ENCODE results near the gene PCNX2. TPM values are rescaled to one million over a fixed set of nuclear protein-coding genes. Genes with fewer than 3 reads are reported as not detected.

PCNX2 gene
- total RNA-seq, 3 donors from 2014 or later (not counting 1 experiment from before 2014, with no cell fraction given), result 12.9 to 25.8 (median 16.0) TPM

DNA sequence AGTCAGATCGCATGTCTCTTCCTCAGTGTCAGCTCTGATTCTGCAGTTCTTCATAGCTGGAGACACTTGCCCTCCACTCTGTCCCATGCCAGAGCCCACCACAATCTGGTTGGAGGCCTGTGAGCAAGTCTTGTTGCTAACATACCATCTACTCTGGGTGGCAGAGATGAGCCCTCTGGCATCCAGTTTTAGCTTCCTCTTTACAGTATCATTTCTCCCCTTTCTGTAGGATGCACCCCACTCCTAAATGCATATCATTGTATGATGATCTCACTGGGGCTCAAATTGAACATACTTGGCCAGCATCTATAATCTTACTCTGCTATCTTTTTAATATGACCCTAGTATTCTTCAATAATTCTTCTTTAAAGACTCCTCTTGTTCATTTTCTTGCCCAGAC lies 16.9 kb downstream of the PCNX2 start:
- no peak overlapping the region for H3K27ac Mint-ChIP-seq
- 100% methylated on average over 1 of the region's 1 CpG for WGBS (ENCODE audit: insufficient coverage)
- no peak overlapping the region for H3K4me3 ChIP-seq (ENCODE audit: low read length)
- no peaks in the 10 kb centered on the region for H3K9me3 ChIP-seq (ENCODE audit: control insufficient read depth, insufficient read depth, low read length)
- no peak overlapping the region for H3K27ac ChIP-seq (ENCODE audit: low read length)
- no peaks in the 10 kb centered on the region for H3K27me3 Mint-ChIP-seq (ENCODE audit: low read depth in 2 of 2)
- DNase-seq (no peak), ATAC-seq (no peak)
- TF ChIP-seq, protein P1, sequence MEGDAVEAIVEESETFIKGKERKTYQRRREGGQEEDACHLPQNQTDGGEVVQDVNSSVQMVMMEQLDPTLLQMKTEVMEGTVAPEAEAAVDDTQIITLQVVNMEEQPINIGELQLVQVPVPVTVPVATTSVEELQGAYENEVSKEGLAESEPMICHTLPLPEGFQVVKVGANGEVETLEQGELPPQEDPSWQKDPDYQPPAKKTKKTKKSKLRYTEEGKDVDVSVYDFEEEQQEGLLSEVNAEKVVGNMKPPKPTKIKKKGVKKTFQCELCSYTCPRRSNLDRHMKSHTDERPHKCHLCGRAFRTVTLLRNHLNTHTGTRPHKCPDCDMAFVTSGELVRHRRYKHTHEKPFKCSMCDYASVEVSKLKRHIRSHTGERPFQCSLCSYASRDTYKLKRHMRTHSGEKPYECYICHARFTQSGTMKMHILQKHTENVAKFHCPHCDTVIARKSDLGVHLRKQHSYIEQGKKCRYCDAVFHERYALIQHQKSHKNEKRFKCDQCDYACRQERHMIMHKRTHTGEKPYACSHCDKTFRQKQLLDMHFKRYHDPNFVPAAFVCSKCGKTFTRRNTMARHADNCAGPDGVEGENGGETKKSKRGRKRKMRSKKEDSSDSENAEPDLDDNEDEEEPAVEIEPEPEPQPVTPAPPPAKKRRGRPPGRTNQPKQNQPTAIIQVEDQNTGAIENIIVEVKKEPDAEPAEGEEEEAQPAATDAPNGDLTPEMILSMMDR (IDR thresholded peaks at IDR 0.05), result no peak
- H3K36me3 ChIP-seq (ENCODE audit: control insufficient read depth, insufficient read depth, low read length), result no peaks in the 10 kb centered on the region
- no peaks in the 10 kb centered on the region for H3K36me3 Mint-ChIP-seq
- H3K4me1 ChIP-seq (ENCODE audit: control insufficient read depth, insufficient read depth, low read length), result peaks cover 8% of the 10 kb centered on the region
- no peak overlapping the region for H3K4me3 Mint-ChIP-seq
- no peaks in the 10 kb centered on the region for H3K9me3 Mint-ChIP-seq
- peaks cover 11 to 19% of the 10 kb centered on the region in 2 donors for H3K4me1 Mint-ChIP-seq
- intact Hi-C loops (cut with micrococcal nuclease), result no loop called here
- no peaks in the 10 kb centered on the region for H3K27me3 ChIP-seq (ENCODE audit: control insufficient read depth, insufficient read depth, low read length)

DNA sequence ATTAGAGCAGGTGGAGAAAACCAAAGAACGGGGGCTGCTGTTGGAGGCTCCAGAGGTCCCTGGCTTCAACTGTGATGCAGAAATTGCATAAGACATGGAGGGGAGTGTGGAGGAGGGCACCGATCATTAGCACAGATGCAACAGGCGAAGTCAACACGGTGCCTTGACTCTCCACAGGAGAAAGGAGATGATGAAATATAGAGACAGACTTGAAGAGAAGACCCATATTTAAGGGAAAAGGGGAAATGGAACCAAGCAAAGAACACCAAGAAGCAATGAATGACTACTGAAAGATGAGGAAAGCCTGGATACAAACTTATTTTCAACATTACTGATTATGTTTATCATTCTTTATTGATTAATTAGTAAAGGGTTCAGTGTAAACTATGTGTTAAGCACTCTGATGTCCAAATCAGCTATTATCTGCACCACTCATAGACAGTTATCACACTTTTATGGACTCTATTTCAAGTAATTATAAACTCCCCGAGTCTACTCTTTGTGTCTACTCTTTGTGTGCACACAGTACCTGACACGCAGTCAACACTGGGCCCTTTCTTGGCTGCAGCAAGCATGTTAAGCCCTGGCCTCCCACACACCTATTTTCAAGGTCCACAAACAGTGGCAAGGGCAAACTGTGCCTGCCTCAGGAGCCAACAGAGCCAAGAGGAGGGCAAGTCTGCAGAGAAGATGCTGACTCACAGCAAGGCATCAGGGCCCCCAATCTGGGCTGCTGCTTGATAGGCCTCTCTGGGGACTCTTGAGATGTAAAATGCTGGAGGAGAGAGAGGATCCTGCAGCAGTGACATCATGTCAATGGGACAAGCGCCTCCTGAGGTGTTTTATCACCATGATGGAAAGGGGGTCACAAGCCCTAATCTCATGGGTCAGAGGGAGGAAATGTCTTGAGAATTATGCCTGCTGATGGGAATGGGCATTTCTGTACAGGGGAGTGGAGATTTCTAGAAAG lies 17.6 kb downstream of the PCNX2 start:
- H3K27ac ChIP-seq (ENCODE audit: low read length), result no peak overlapping the region
- intact Hi-C loops (cut with micrococcal nuclease), result no loop called here
- peaks cover 8% of the 10 kb centered on the region for H3K4me1 ChIP-seq (ENCODE audit: control insufficient read depth, insufficient read depth, low read length)
- H3K4me1 Mint-ChIP-seq, result peaks cover 11 to 19% of the 10 kb centered on the region in 2 donors
- no peak overlapping the region for H3K27ac Mint-ChIP-seq
- H3K27me3 Mint-ChIP-seq (ENCODE audit: low read depth in 2 of 2), result no peaks in the 10 kb centered on the region
- H3K36me3 Mint-ChIP-seq, result no peaks in the 10 kb centered on the region
- no peak overlapping the region for H3K4me3 ChIP-seq (ENCODE audit: low read length)
- no peaks in the 10 kb centered on the region for H3K9me3 Mint-ChIP-seq
- no peaks in the 10 kb centered on the region for H3K27me3 ChIP-seq (ENCODE audit: control insufficient read depth, insufficient read depth, low read length)
- no peak overlapping the region for H3K4me3 Mint-ChIP-seq
- DNase-seq (no peak), ATAC-seq (no peak)
- no peaks in the 10 kb centered on the region for H3K36me3 ChIP-seq (ENCODE audit: control insufficient read depth, insufficient read depth, low read length)
- TF ChIP-seq, protein P1 (IDR thresholded peaks at IDR 0.05), result no peak
- no peaks in the 10 kb centered on the region for H3K9me3 ChIP-seq (ENCODE audit: control insufficient read depth, insufficient read depth, low read length)
- WGBS (ENCODE audit: insufficient coverage), result 92% methylated on average over 7 of the region's 7 CpGs

DNA sequence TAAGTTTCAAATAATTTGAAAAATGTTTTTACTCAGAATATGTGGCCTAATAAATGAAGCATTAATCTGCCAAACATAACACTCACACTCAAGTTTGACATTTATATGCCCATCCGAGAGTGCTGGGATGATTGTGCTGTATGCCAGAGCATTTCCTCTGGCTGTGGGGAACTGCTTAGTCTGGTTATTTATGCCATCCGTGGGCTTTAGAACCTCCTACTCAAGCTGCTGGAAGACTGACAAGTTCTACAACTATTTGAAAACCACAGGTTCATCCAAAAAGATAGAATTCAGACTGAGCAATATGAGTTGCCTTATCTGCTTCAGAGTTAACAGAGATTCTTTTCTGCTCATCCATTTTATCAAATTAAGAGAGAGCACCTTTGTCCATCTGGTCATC lies 25.9 kb downstream of the PCNX2 start:
- Histone ChIP-seq H3K27ac (ENCODE audit: low read length) (no peak overlapping the region), H3K36me3 (ENCODE audit: control insufficient read depth, insufficient read depth, low read length) (no peaks in the 10 kb centered on the region), H3K4me1 (ENCODE audit: control insufficient read depth, insufficient read depth, low read length) (no peaks in the 10 kb centered on the region), H3K9me3 (ENCODE audit: control insufficient read depth, insufficient read depth, low read length) (no peaks in the 10 kb centered on the region), H3K27me3 (ENCODE audit: control insufficient read depth, insufficient read depth, low read length) (no peaks in the 10 kb centered on the region), H3K4me3 (ENCODE audit: low read length) (no peak overlapping the region)
- Mint-ChIP-seq H3K4me3 (no peak overlapping the region), H3K4me1 (no peaks in the 10 kb centered on the region), H3K27me3 (ENCODE audit: low read depth in 2 of 2) (no peaks in the 10 kb centered on the region), H3K36me3 (no peaks in the 10 kb centered on the region), H3K9me3 (no peaks in the 10 kb centered on the region), H3K27ac (no peak overlapping the region)
- DNase-seq, result no peak
- ATAC-seq, result no peak
- TF ChIP-seq, protein P1 (IDR thresholded peaks at IDR 0.05), result no peak
- WGBS (ENCODE audit: insufficient coverage), result 16% methylated on average over 2 of the region's 2 CpGs
- intact Hi-C loops (cut with micrococcal nuclease), result no loop called here

Data from natural killer cell (primary cell).